ENCODE data around the gene RAD18. TPM values are rescaled to one million over a fixed set of nuclear protein-coding genes. Genes with fewer than 3 reads are reported as not detected.

RAD18 gene
- total and polyA plus RNA-seq, 9 of the 15 experiments (the other 6 are each of a cell fraction or from before 2014, with no cell fraction given): 19.2 to 49.4 (median 34.4) TPM

- no peaks in the 10 kb centered on the region for H3K27me3 ChIP-seq (ENCODE audit: control insufficient read depth in 2 of 2, insufficient read depth in 2 of 2, low read length in 2 of 2)
- no peak overlapping the region for H2AFZ ChIP-seq (ENCODE audit: low read depth, low read length)
- no peak for DNase-seq (ENCODE audit: extremely low read depth in 1 of 4, low spot score in 3 of 4)
- TF ChIP-seq PCBP2 (IDR thresholded peaks at IDR 0.05; ENCODE audit: low read depth, low read length, poor library complexity, severe bottlenecking) (no peak), TSC22D4 (tag; IDR thresholded peaks at IDR 0.05) (no peak), HCFC1 (IDR thresholded peaks at IDR 0.05; ENCODE audit: low read depth, low read length) (no peak), ZNF707 (CRISPR knock-in tag; conservative IDR thresholded peaks at IDR 0.05) (no peak)
- ChIA-PET POLR2A (interaction anchor here (0.9 to 1.1 kb wide), 2 partner anchors 13 to 28 kb away, joined by 3 read pairs; no protein-coding TSS in a partner anchor), CTCF (ENCODE audit: low intra/inter-chr PET ratio) (no interaction called here)
- peaks cover 48% of the 10 kb centered on the region; the same call in 2 of the 3 replicates for H3K36me3 ChIP-seq (ENCODE audit: control insufficient read depth, insufficient read depth, low read length)
- H3K9ac ChIP-seq (ENCODE audit: insufficient read depth in 1 of 2, low read depth in 2 of 2, low read length in 2 of 2): no peak overlapping the region
- in situ Hi-C loops (cut with MboI): no loop called here
- H3K4me2 ChIP-seq (ENCODE audit: insufficient read depth, low read length): no peak overlapping the region
- BruUV-seq (replicated peaks): no TSS peak
- H3K79me2 ChIP-seq (ENCODE audit: control insufficient read depth, insufficient read depth, low read length): peaks cover 94% of the 10 kb centered on the region
- no peak for FAIRE-seq
- H4K20me1 ChIP-seq (replicated peaks; ENCODE audit: control insufficient read depth, insufficient read depth, low read length): peaks cover 12% of the 10 kb centered on the region
- H3K9me1 ChIP-seq (ENCODE audit: control insufficient read depth, insufficient read depth, low read length): no peaks in the 10 kb centered on the region
- intact Hi-C loops (cut with micrococcal nuclease): no loop called here
- H3K27ac ChIP-seq (ENCODE audit: extremely low read depth, low read depth, low read length): no peak overlapping the region
- no peaks in the 10 kb centered on the region for H3K9me3 ChIP-seq (replicated peaks; ENCODE audit: control insufficient read depth, insufficient read depth, low read depth, low read length)
- no peak overlapping the region for H3K4me3 ChIP-seq
- ATAC-seq: no peak
- peaks cover 0 to 4% of the 10 kb centered on the region in 2 experiments; a peak in 3 of 5 replicates for H3K4me1 ChIP-seq (replicated peaks in 1 of 2; ENCODE audit: control insufficient read depth in 2 of 2, insufficient read depth in 2 of 2, low read length in 2 of 2)
Measured at GRCh38 chr3:8953313-8953712, 10.0 kb downstream of the RAD18 start.

GRCh38 chr3:8952130-8952529 is 11.1 kb downstream of the RAD18 start:
- in situ Hi-C loops (cut with MboI): no loop called here
- H3K9me1 ChIP-seq (ENCODE audit: control insufficient read depth, insufficient read depth, low read length): no peaks in the 10 kb centered on the region
- peaks cover 48% of the 10 kb centered on the region; the same call in 2 of the 3 replicates for H3K36me3 ChIP-seq (ENCODE audit: control insufficient read depth, insufficient read depth, low read length)
- H3K4me1 ChIP-seq (replicated peaks in 1 of 2; ENCODE audit: control insufficient read depth in 2 of 2, insufficient read depth in 2 of 2, low read length in 2 of 2): peaks cover 0 to 4% of the 10 kb centered on the region in 2 experiments; a peak in 3 of 5 replicates
- H3K79me2 ChIP-seq (ENCODE audit: control insufficient read depth, insufficient read depth, low read length): peaks cover 83% of the 10 kb centered on the region
- ATAC-seq (no peak), FAIRE-seq (no peak), DNase-seq (ENCODE audit: extremely low read depth in 1 of 4, low spot score in 3 of 4) (no peak)
- BruUV-seq (replicated peaks): no TSS peak
- H3K27ac ChIP-seq (ENCODE audit: extremely low read depth, low read depth, low read length): no peak overlapping the region
- no peaks in the 10 kb centered on the region for H3K27me3 ChIP-seq (ENCODE audit: control insufficient read depth in 2 of 2, insufficient read depth in 2 of 2, low read length in 2 of 2)
- intact Hi-C loops (cut with micrococcal nuclease): no loop called here
- H3K4me3 ChIP-seq: no peak overlapping the region
- no peak overlapping the region for H2AFZ ChIP-seq (ENCODE audit: low read depth, low read length)
- no peak overlapping the region for H3K9ac ChIP-seq (ENCODE audit: insufficient read depth in 1 of 2, low read depth in 2 of 2, low read length in 2 of 2)
- H3K4me2 ChIP-seq (ENCODE audit: insufficient read depth, low read length): no peak overlapping the region
- CTCF ChIA-PET (ENCODE audit: low intra/inter-chr PET ratio): no interaction called here
- peaks cover 12% of the 10 kb centered on the region for H4K20me1 ChIP-seq (replicated peaks; ENCODE audit: control insufficient read depth, insufficient read depth, low read length)
- H3K9me3 ChIP-seq (replicated peaks; ENCODE audit: control insufficient read depth, insufficient read depth, low read depth, low read length): no peaks in the 10 kb centered on the region
- POLR2A ChIA-PET: no interaction called here
- no peak for TF ChIP-seq ERF (CRISPR knock-in tag; IDR thresholded peaks at IDR 0.05)
- TF ChIP-seq THRA (IDR thresholded peaks at IDR 0.05): no peak
- TF ChIP-seq LCOR (CRISPR knock-in tag; IDR thresholded peaks at IDR 0.05): no peak
- no peak for TF ChIP-seq ZNF41 (CRISPR knock-in tag; conservative IDR thresholded peaks at IDR 0.05)
- TF ChIP-seq ZFP91 (CRISPR knock-in tag; IDR thresholded peaks at IDR 0.05): no peak
- TF ChIP-seq E4F1 (CRISPR knock-in tag; IDR thresholded peaks at IDR 0.05; ENCODE audit: borderline replicate concordance): no peak
- TF ChIP-seq GATA2 (CRISPR knock-in tag; IDR thresholded peaks at IDR 0.05): no peak
- TF ChIP-seq ZNF77 (CRISPR knock-in tag; IDR thresholded peaks at IDR 0.05): no peak
